GM10847 (cell line): ENCODE data around the gene ZGRF1.

Source experiments
- POLR2A ChIP-seq: IDR thresholded peaks from 2 replicates; pipeline ENCODE4 v1.6.1; 2011; ENCODE audit not compliant: insufficient read length; ENCODE audit errors: extremely low read depth

Gene ZGRF1

GRCh38 chr4:112511803-112512118 lies 124.9 kb downstream of the ZGRF1 start:
- no peak for TF ChIP-seq POLR2A

- TF ChIP-seq POLR2A: no peak
Measured at GRCh38 chr4:112511093-112511802, 125.5 kb downstream of the ZGRF1 start.

GRCh38 chr4:112510291-112511092 lies 126.2 kb downstream of the ZGRF1 start:
- no peak for TF ChIP-seq POLR2A

GRCh38 chr4:112509243-112510141 lies 127.2 kb downstream of the ZGRF1 start:
- TF ChIP-seq POLR2A: no peak

GRCh38 chr4:112508356-112508755 lies 128.4 kb downstream of the ZGRF1 start:
- no peak for TF ChIP-seq POLR2A

DNA sequence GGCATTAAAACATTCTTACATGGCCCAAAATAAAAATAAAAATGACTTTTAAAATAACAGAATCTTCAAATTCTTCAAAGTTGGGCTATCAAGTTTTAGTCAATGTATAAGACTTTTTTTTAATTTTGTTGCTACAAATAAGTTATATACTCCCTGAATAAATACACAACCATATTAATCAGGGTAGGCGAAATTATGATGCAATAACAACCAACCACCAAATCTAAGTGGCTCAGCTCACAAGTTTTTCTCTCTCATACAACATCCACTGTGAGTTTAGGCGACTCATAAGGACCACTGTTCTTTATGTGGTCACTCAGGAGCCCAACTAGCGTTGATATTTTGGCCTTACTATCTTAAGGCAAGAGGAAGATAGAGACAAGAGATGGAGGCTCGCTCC lies 131.9 kb downstream of the ZGRF1 start:
- no peak for TF ChIP-seq POLR2A

- no peak for TF ChIP-seq POLR2A
Measured at GRCh38 chr4:112502871-112503270, 133.8 kb downstream of the ZGRF1 start.

- TF ChIP-seq POLR2A: no peak
Measured at GRCh38 chr4:112492321-112492720, 144.4 kb downstream of the ZGRF1 start.
